HG02973 (cell line): ENCODE data around the gene PCDHGA9.
"Not testable (repeated sequence)": the region's sequence is repeated elsewhere in the genome, so short reads cannot be mapped to it uniquely, and the experiment has no call there.

Source experiments
- ATAC-seq: cut with Tn5 transposase; IDR thresholded peaks from one replicate; pipeline ENCODE4 v1.9.1; 2021; ENCODE audit warnings: moderate library complexity; ENCODE audit not compliant: unreplicated experiment

PCDHGA9 gene

DNA sequence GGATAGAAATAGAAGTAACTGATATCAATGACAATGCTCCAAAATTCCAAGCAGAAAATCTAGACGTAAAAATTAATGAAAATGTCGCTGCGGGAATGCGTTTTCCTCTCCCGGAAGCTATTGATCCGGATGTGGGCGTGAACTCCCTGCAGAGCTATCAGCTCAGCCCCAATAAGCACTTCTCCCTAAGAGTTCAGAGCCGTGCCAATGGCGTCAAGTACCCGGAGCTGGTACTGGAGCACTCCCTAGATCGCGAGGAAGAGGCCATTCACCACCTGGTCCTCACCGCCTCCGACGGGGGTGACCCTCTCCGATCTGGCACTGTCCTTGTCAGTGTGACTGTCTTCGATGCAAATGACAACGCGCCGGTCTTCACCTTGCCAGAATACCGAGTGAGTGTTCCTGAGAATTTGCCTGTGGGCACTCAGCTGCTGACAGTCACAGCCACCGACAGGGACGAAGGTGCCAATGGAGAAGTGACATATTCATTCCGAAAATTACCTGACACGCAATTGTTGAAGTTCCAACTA is 11.0 kb downstream of the PCDHGA9 start:
- ATAC-seq: no peak

DNA sequence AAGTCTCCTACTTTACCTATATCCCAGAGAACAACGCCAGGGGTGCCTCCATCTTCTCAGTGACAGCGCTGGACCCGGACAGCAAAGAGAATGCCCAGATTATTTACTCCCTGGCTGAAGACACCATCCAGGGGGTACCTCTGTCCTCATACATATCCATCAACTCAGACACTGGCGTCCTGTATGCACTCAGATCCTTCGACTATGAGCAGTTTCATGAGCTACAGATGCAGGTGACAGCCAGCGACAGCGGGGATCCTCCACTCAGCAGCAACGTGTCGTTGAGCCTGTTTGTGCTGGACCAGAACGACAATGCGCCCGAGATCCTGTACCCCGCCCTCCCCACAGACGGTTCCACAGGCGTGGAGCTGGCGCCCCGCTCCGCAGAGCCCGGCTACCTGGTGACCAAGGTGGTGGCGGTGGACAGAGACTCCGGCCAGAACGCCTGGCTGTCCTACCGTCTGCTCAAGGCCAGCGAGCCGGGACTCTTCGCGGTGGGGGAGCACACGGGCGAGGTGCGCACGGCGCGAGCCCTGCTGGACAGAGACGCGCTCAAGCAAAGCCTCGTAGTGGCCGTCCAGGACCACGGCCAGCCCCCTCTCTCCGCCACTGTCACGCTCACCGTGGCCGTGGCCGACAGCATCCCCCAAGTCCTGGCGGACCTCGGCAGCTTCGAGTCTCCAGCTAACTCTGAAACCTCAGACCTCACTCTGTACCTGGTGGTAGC is 12.1 kb downstream of the PCDHGA9 start:
- ATAC-seq: not testable (repeated sequence)

GRCh38 chr5:141415275-141415618 is 12.7 kb downstream of the PCDHGA9 start:
- ATAC-seq: not testable (repeated sequence)

DNA sequence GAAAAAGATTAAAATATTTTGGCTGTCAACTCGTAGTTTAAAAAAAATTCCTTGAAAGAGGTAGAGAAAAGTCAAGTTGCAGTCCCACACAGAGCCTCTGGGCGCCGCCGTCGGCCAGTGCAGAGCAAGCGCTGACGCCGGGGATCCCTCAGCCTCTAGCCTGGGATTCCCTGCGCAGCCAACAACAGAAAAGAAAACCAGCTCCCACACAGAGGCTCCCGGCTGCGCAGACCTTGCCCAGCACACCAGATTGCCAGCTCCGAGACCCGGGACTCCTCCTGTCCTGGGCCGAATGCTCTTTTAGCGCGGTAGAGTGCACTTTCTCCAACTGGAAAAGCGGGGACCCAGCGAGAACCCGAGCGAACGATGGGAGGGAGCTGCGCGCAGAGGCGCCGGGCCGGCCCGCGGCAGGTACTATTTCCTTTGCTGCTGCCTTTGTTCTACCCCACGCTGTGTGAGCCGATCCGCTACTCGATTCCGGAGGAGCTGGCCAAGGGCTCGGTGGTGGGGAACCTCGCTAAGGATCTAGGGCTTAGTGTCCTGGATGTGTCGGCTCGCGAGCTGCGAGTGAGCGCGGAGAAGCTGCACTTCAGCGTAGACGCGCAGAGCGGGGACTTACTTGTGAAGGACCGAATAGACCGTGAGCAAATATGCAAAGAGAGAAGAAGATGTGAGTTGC is 15.1 kb downstream of the PCDHGA9 start, which contains the start of gene PCDHGB7:
Gene PCDHGB7 (plus strand): TSS at position 184 of the 679 bp plus-strand sequence. CDS start 183 bp downstream, at position 367.
- peak; percentile 89 for ATAC-seq

DNA sequence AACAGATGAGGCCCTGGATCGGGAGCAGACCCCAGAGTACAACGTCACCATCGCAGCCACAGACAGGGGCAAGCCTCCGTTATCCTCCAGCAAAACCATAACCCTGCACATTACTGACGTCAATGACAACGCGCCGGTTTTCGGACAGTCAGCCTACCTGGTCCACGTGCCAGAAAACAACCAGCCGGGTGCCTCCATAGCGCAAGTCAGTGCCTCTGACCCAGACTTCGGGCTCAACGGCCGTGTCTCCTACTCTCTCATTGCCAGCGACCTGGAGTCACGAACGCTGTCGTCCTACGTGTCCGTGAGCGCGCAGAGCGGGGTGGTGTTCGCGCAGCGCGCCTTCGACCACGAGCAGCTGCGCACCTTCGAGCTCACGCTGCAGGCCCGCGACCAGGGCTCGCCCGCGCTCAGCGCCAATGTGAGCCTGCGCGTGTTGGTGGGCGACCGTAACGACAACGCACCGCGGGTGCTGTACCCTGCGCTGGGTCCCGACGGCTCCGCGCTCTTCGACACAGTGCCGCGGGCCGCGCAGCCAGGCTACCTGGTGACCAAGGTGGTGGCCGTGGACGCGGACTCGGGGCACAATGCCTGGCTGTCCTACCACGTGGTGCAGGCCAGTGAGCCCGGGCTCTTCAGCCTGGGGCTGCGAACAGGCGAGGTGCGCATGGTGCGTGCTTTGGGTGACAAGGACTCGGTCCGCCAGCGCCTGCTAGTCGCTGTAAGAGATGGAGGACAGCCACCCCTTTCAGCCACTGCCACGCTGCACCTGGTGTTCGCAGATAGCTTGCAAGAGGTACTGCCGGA is 16.7 kb downstream of the PCDHGA9 start:
- no peak for ATAC-seq

- no peak for ATAC-seq
These were observed 18.4 kb downstream of the PCDHGA9 start, which contains the start of gene PCDHGA11 for GRCh38 chr5:141420855-141421488. Gene PCDHGA11, plus strand, starts transcription at chr5:141421051. Its CDS starts 177 bp downstream, at chr5:141421228.

DNA sequence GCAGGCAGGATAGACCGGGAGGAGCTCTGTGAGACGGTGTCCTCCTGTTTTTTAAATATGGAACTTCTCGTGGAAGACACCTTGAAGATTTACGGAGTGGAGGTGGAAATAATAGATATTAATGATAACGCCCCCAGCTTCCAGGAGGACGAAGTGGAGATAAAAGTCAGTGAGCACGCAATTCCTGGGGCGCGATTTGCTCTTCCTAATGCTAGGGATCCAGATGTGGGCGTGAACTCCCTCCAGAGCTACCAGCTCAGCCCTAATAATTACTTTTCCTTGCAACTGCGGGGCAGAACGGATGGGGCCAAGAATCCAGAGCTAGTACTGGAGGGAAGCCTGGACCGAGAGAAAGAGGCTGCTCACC is 18.9 kb downstream of the PCDHGA9 start:
- ATAC-seq: no peak

- no peak for ATAC-seq
These were observed 20.2 kb downstream of the PCDHGA9 start for GRCh38 chr5:141422742-141423291.

- no peak for ATAC-seq
These were observed 25.3 kb downstream of the PCDHGA9 start for GRCh38 chr5:141427783-141428426.

DNA sequence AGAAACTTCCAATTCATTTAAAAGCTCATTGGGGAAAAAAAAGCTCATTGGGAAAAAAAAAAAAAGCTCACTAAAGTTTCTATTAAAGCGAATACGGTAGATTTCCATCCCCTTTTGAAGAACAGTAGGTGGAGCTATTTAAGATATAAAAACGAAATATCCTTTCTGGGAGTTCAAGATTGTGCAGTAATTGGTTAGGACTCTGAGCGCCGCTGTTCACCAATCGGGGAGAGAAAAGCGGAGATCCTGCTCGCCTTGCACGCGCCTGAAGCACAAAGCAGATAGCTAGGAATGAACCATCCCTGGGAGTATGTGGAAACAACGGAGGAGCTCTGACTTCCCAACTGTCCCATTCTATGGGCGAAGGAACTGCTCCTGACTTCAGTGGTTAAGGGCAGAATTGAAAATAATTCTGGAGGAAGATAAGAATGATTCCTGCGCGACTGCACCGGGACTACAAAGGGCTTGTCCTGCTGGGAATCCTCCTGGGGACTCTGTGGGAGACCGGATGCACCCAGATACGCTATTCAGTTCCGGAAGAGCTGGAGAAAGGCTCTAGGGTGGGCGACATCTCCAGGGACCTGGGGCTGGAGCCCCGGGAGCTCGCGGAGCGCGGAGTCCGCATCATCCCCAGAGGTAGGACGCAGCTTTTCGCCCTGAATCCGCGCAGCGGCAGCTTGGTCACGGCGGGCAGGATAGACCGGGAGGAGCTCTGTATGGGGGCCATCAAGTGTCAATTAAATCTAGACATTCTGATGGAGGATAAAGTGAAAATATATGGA is 27.9 kb downstream of the PCDHGA9 start, which contains the start of gene PCDHGA12:
Gene PCDHGA12 (plus strand): TSS at position 176 of the 782 bp plus-strand sequence. CDS start 253 bp downstream, at position 429.
- ATAC-seq: peak; percentile 86

GRCh38 chr5:141431286-141431685 is 28.7 kb downstream of the PCDHGA9 start:
- peak; percentile 48 for ATAC-seq

DNA sequence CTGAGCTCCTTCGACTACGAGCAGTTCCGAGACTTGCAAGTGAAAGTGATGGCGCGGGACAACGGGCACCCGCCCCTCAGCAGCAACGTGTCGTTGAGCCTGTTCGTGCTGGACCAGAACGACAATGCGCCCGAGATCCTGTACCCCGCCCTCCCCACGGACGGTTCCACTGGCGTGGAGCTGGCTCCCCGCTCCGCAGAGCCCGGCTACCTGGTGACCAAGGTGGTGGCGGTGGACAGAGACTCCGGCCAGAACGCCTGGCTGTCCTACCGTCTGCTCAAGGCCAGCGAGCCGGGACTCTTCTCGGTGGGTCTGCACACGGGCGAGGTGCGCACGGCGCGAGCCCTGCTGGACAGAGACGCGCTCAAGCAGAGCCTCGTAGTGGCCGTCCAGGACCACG is 29.7 kb downstream of the PCDHGA9 start:
- ATAC-seq: not testable (repeated sequence)

- ATAC-seq: not testable (repeated sequence)
These were observed 30.1 kb downstream of the PCDHGA9 start for GRCh38 chr5:141432726-141433125.

GRCh38 chr5:141434006-141434405 is 31.4 kb downstream of the PCDHGA9 start:
- no peak for ATAC-seq

GRCh38 chr5:141437221-141437620 is 34.6 kb downstream of the PCDHGA9 start:
- no peak for ATAC-seq

DNA sequence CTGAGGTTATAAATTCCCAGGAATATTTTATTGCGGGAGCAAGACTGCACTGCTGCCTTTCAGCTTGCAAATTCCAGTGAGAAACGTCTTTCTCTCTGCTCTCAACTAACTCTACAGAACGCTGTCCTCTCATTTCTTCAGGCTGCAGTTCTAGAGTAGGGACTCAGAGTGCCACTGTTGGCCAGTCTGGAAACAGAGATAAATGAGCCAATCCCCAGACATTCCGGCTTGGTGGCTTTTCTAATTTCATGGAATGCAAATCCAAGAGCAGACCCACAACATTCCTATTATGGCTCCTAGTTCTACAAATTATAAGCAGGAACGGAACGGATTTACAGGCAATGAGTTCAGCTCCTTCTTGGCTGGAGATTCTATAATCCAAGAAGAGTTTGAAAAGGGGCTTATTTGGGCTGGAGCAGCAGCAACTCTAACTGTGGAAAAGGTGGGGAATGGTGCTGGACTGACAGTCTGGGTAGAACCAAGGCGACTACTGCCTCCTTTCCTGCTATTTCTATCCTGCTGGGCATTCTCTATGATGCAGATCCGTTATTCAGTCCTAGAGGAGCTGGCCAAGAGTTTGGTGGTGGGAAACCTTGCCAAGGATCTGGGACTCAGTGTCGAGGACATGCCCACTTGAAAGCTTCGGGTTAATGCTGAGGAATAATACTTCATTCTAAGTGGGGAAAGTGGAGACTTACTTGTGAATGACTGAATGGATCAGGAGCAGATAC is 37.0 kb downstream of the PCDHGA9 start:
- ATAC-seq: no peak

DNA sequence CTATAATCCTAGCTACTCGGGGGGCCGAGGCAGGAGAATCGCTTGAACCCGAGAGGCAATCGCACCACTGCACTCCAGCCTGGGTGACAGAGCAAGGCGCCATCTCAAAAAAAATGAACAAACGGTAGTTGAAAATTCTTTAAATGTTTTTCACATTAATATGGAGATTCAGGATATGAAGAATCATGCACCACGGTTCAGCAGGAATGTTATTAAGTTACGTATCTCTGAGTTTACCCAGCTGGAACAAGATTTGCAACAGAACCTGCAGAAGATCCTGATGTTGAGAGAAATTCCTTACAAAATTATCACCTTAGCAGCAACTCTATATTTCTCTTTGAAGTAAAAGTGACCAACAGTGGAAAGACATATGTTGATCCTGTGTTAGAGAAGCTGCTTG is 37.8 kb downstream of the PCDHGA9 start:
- no peak for ATAC-seq

DNA sequence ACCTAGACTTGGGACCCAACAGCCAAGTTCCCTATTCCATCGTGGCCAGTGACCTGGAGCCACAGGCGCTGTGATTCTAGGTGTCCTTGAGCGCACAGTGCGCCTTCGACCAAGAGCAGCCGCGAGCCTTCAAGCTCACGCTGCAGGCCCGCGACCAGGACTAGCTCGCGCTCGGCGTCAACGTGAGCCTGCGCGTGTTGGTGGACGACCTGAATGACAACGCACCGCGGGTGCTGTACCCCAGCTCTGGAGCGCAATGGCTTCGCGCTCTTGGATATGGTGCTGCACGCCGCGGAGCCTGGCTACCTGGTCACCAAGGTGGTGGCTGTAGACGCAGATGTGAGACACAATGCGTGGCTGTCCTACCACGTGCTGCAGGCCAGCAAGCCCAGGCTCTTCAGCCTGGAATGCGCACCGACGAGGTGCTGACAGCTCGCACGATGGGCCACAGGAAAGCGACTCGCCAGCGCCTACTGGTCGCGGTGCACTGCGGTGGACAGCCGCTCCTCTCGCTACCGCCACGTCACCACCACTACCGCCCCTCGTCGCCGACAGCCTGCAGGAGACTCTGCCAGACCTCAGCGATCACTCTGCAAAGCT is 39.1 kb downstream of the PCDHGA9 start:
- ATAC-seq: no peak
